ENCODE results near the gene NELL2.

NELL2 gene

DNA sequence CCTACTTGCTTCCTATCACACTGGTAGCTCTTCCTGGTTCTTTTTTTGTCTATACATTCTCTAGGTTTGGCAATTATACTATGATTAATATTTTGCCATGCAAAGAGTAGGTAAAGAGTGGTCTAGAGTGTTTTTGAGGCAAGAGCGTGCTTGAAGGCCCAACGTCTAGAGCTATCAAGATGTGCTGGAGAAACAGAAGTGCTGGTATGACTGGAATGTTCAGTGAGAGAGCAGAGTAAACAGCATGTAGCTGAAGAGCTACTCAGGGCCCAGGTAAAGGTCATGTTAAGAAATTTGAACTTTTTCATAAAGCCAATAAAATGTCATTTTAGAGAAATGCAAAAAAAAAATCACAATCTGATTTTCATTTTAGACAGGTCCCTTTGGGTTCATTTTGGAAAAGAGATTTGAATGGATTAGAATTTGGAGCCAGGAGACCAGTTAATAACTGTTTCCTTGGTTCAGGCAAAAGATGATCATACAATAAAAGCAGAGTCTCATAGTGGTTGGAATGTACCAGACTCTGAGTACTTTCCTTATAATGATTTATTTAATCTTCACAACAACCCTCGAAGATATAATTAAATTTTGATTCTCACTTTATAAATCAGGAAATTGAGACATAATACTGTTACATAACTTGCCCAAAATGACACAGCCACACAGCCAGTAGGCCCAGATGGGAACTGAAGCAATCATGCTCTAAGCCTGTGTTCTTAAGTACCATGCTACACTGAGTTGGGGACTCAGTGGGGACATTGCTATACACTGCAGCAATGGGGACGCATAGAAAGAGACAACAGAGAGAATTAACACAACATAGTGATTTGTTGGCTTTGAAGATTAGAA, 350.1 kb downstream of the NELL2 start:
- DNase-seq = no peak

DNA sequence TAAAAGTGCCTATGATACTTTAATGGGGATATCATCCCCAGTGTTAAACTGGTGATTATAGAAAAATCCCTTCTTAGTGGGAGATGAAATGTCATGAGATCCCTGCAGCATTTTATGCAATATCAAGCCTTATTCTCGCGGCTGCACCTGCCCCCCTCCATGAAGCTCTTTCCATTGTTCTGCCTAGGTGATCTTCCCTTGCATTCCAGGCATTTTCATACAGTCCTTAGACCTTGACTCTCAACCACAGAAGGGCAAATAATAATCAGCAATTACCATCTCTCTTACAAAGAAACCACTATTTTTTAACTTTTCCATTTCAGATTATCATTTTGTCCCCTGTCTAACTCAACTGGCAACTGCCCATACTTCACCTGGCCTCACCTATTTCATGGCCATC, 352.3 kb downstream of the NELL2 start:
- DNase-seq = no peak

DNA sequence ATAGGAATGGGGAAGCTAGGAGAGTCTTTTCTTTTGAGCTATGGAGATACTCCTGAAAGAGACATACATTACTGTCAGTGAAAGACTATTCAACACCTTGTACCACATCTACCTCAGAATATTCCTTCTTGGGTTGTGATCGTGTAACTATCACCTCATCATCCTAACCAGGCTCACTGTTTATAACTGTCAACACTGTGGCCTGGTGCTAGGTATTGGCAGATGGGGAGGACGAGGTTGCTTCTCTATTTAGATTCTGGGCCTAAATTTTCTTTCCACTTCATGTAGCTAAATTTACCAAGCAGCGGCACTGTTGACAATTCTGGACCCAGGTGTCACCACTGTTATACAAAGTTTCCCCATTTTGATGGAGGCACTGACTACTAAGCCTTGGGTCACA, 354.4 kb downstream of the NELL2 start:
- no peak for DNase-seq

DNA sequence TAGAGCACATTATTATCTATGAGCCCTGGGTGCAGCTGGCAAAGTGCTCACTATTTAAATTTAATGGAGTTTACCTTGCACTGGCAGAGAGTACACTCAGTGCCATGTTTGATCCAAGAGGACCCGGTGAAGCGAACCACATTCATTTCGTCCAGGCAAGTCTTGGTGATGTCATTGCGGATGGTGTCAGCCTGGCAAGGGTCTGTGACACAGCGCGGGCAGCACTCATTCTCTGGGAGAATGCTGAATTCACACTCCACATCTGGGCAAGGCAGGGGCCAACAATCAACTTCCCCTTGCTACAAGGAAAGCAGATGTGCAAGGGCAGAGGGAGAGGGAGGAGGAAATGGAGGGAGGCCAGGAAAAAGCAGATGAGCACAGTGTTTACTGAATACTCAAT, 356.2 kb downstream of the NELL2 start:
- no peak for DNase-seq

DNA sequence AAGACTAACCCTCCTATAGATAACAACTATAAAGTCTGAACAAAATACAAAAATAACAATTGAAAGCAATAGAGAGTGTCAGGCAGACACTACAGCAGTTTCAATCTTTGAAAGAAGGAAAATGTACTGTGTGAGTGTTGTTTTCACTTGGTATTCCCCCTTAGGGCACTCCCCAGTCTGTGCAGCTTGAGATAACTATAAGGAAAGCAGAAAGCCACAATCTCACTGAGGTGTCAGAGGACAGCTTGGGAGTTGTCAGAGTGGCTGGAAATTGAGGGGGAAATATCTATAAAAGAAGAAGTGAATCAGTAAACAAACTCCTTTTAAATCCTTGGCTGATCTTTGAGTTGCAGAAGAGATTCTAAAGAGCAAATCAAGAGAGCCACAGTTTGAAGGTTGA, 364.8 kb downstream of the NELL2 start:
- DNase-seq = no peak

DNA sequence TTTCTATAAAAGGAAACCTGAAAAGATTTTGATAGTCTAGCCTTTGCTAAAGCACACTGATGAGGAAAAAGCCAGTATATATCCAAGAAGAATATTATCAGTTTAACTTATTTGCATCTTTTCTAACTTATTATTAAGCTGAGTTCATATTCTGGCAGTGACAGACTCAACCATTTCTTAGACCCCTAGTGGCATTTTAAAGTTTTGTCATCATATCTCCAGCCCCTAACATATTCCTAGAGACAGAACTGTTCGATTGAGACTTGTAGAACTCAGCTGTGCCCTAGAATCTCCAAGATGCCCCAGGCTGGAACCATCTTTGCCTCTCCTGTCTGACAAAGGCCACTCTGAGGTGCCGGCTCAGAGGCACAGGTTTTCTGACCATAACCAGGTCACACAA, 365.6 kb downstream of the NELL2 start:
- no peak for DNase-seq

DNA sequence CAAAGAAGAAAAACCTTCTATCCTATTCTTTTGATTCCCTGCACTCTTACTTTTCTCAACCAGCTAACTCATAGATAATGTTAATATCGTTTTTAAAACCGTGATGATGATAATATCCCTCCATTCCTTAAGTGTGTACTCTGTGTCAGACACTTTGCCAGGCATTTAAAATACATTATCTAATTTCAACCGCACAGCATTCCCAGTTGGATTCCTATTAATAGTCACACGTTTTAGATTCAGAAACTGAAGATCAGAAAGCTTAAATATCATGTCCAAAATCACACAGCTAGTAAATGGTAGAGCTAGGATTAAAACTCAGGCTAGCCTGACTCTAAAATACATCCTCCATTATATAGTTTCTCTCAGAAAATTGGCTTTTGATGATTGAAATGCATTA, 366.0 kb downstream of the NELL2 start:
- no peak for DNase-seq

DNA sequence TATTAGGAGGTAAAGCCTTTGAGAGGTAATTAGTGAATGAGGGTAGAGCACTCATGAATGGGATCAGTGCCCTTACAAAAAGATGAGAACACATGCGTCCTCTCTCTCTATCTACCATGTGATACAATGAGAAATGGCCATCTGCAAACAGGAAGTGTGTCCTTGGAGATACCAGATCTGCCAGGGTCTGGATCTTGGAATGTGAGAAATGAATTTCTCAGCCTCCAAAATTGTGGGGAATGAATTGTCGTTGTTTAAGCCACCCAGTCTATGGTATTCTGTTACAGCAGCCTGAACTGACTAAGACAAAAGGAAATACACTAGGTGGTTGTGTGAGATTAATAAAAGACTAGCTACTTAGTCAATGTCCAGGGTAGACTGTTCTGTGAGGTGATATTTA, 366.6 kb downstream of the NELL2 start:
- no peak for DNase-seq

DNA sequence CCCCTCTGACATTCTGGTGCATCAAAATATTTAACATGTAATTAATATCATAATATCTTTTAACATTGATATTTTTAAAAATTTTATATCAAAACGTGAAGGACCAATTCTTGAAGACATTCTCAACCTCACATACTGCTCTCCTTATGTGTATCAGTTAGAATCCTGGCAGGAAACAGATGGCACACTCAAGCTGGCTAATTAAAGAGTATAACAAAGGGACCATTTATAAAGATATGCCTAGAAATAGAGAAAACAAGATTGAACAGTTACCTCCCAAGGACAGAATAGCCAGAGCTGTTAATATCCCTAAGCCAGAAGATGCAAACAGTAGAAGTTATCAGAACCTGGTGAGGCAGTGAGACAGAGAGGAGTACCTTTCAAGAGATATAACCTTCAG, 368.7 kb downstream of the NELL2 start:
- no peak for DNase-seq

DNA sequence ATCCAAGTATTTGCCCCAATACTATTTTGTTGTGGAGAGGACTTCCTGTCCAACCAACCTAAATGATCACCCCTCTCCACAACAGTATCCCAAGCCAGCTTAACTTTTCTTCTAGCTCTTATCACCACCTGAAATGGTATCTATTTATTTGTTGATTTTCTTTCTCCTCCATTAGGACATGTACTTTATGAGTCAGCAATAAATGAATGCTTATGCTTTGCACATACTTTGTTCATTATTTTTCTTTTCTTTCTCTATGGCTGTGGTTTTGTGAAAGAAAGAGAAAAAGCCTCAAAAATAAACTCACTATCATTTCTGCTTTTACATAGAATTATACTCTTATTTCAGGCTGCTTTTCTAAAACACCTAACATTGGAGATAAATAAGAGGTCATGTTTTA, 371.3 kb downstream of the NELL2 start:
- DNase-seq = no peak

DNA sequence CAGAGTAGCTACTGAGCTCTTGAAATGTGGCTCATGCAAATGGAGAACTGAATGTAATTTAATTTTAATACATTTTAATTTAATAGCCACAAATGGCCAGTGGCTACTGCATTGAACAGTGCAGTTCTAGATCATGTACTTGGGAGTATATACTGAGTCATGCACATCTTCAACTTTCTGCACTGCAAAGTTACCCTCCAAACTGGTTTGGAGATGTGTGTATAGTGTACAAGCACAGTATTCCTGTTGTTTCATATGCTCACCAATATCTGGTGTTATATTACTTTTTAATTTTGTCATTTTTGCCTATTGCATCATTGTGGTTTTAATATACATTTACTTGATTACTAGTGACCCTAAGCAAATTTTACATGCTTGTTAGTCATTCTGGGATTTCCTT, 372.8 kb downstream of the NELL2 start:
- no peak for DNase-seq

DNA sequence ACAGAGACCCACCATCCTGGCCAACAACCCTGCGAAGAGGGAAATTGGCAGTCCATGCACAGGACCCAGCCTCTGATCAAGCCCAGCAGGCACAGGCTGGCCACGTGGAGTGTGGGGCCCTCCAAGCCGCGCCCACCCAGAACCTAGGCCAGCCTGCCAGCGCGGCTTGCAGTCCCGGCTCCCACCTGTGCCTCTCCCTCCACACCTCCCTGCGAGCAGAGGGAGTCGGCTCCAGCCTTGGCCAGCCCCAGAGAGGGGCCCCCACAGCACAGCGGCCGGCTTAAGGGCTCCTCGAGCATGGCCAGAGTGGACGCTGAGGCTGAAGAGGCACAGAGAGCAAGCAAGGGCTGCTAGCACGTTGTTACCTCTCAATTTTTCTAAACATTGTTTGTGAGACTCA, 373.4 kb downstream of the NELL2 start:
- DNase-seq = no peak

DNA sequence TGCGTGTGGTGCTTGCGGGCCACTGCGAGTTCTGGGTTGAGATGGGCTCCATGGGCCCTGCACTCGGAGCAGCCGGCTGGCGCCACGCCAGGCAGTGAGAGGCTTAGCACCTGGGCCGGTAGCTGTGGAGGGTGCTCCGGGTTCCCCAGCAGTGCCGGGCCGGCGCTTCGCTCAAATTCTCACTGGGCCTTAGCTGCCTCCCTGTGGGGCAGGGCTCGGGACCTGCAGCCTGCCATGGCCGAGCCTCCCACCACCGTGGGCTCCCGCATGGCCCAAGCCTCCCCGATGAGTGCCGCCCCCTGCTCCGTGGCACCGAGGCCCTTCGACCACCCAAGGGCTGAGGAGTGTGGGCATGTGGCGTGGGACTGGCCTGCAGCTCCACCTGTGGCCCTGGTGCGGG, 375.7 kb downstream of the NELL2 start:
- no peak for DNase-seq

DNA sequence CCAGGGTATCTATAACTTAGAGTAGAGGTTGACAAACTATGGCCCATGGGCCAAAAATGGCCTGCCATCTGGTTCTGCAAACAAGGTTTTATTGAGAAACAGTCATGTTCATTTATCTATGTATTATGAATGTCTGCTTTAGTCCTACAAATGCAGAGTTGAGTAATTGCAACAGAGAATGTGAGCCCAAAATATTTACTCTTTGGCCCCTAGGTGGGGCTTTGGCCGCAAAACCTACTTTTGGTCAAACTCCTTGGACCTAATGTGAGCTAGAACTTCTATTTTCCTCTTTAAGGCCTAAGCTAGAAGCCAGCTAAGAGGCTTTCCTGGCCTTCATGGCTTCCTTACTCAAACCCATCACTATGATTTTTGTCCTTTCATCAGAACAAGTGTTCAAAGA, 379.1 kb downstream of the NELL2 start:
- no peak for DNase-seq

DNA sequence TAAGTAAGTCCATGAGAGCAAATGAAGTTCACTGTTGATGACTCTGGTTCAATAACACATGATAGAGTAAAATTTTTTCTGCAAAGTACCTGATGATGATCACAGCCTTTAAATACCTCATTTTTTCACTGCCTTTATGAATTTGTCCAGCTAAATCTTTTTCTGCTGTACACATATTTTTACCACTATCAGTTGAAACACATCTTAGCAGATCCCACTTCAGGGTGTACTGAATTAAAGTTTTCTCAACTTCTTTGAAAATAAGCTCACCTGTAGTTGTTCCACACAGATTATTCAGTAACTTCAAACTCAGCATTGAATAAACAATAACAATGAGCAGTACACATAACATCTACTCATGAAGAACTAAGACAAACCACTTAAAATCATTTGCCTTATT, 385.9 kb downstream of the NELL2 start:
- no peak for DNase-seq

DNA sequence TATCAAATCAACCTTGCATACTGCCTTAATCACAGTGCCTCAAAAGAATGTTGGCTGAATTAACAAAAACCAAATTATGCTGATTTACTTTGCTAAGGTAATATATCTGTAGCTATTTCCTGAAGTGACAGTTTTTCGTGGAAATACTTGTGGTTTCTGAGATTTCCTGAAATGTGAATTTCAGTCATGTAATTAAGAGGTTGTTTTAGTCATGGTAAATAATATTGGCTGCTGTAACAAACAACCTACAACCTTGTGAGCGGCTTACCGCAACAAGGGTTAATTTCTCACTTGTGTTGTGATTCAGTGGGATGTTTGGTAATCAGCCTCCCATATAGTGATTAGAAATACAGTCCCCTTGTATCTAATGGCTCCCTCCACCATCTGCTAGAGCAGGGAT, 387.9 kb downstream of the NELL2 start:
- DNase-seq = no peak

DNA sequence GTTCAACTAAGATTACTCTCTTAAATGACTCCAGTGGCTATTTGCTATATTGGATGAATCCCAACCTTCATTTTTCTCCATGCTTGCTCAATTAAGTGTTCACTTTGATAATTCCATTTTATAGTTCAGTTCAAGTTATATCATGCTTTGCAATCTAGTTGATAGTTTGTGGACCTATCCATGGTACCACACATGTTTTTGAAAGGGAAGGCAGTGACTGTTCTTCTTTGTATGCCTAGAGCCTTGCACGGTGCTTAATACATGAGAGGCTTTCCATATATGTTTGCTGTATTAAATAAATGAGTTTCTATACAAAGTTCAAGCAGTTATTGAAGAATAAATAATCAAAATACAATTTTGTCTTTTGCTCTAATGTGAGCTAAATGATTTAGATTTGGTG, 391.3 kb downstream of the NELL2 start:
- no peak for DNase-seq

DNA sequence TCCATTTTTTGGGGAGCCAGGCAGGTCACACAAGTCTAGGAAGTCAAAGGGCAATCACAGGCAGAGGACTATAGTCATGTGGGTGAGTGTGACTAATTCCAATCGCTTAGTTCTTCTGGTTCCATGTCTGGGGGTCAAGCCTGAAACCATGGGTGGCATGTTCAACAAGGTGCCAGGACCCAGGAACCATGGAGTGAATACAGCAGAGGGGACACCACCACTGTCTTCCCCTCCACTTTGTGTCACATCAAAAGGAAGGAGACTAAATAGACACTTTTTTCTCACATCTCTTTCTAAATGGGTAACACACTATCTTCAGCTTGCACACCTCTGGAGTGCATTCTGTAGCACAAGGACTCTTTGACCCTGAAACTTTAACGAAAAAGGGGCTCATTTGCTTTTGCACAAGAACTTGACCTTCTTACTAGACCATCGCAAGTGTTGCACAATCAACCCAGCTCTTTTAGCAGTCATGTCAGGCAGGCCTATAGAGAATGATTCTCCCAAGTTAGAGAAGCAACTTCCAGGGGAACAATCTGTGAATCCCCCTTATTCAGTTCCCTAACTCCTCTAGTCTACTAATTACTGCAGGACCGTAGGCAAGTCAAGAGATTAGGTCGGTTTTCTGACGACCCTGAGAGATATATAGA, 398.7 kb downstream of the NELL2 start:
- DNase-seq = no peak

DNA sequence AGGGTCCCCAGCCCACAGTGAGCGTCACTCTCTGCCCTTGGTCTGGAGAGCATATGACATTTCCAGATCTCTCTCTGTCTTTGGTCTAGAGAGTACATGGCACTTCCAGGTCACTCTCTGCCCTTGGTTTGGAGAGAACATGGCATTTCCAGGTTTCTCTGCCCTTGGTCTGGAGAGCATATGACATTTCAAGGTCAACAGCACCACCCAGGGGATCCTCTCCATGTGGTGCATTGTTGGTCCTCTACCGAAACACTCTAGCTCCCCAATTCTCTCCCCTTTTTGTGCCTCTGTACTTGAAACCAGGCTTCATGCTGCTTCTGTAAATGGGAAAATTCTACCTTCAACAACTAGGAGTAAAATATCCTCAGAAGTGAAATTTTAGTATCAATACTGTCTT, 399.4 kb downstream of the NELL2 start:
- DNase-seq = no peak

DNA sequence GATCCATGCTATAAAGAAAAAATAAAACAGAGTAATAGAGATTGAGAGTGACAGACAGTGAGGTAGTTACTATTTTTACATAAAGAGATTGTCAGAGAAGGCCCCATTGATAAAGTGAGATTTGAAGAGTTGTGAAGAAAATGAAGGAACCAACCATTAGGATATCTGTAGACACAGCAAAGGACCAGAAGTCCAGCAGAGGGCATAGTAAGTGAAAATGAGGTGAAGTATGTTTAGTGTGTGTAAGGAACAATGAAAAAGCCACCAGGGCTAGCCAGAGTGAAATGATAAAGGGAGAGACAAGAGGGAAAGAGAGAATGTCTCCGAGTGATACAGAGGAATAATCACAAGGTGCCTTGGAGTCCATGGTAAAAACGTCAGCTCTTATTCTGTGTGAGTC, 411.0 kb downstream of the NELL2 start:
- DNase-seq = no peak

DNA sequence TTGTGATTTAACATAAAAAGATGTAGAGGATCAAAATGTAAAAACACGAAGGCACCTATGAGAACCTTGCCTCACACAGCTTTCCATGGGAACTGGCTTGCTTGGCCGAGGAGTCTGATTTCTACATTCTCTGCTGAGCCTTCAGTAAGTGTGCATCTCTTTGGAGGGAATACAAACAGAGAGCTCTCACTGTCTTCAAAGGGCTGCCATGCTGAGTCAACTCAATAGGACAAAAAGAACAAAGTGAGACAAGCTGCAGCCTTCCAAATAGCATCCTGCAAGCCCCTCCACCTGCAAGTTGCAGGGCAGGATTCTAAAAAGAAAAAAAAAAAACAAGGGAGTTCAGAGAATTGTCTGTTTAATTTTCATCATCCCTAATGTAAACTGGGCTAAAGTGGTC, 411.9 kb downstream of the NELL2 start:
- DNase-seq = no peak

DNA sequence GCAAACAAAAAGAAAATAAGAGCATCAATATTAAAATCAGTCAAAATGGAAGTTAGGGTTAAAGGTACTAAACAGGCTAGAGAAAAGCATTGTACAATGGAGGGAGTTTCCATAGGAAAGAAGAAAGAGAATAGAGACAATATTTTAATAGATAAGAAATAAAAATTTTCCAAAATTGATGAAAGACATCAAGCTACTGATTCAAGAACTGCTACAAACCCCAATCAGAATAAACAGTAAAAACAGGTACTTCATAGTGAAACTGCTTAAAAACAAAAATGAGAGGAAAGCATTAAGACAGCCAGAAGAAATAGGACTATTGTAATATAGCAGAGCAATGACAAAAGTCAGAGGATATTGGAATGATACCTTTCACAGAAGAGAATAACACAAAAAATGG, 413.4 kb downstream of the NELL2 start:
- DNase-seq = no peak

DNA sequence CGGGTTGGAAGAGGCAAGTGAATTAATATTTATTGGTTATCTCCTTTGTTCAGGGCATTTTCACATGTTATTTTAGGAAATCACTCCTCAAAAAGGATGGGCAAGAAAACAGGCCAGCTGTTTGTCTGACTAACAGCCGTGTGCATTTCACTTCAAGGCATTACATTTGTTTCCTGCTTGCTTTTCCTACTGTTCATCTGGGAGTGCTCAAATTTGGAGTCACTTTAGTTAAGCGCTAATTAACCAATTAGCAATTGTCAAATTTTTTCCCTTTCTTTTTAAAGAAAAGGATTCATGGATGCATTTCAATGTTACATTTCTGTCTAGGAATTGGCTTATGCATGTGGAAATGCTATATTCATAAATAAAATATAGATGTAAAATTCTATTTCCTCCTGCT, 415.9 kb downstream of the NELL2 start:
- no peak for DNase-seq

DNA sequence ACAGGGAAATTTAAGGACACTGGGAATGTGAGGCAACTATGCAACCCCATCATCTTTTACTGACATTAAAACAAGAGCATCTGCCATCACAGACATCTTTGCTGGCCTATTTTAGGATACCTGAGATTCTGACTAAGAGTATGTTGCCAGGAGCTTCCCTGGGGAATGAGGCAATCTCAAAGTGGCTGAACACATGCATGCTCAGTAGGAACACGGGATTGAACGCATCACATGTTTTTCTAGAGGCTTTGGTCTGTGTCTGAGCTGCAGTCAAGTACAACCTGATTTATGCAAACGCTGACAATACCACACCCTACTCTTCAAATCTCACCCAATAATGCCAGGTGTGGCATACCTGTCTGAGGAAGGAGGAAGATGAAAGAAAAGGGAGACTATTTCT, 416.5 kb downstream of the NELL2 start:
- no peak for DNase-seq

All from inflammatory macrophage treated with lipopolysaccharide for 4 hours (primary cell).